ENCODE data around the gene KRTAP21-3. TPM values are rescaled to one million over a fixed set of nuclear protein-coding genes. Genes with fewer than 3 reads are reported as not detected.

KRTAP21-3 gene
- total RNA-seq, 1 donor from 2014 or later = not detected

Other genes with a start within 250 kb of the KRTAP21-3 start
- gene KRTAP19-1, start 238.4 kb downstream of the KRTAP21-3 start, total RNA-seq = not detected
- not detected for gene KRTAP19-2, start 231.3 kb downstream of the KRTAP21-3 start, total RNA-seq
- gene KRTAP19-3, start 226.8 kb downstream of the KRTAP21-3 start, total RNA-seq = not detected
- gene KRTAP19-4, start 221.6 kb downstream of the KRTAP21-3 start, total RNA-seq = not detected
- not detected for gene KRTAP19-5, start 216.6 kb downstream of the KRTAP21-3 start, total RNA-seq
- not detected for gene KRTAP19-6, start 176.9 kb downstream of the KRTAP21-3 start, total RNA-seq
- not detected for gene KRTAP19-7, start 157.5 kb downstream of the KRTAP21-3 start, total RNA-seq
- not detected for gene KRTAP22-2, start 128.4 kb downstream of the KRTAP21-3 start, total RNA-seq
- not detected for gene KRTAP6-3, start 126.3 kb downstream of the KRTAP21-3 start, total RNA-seq
- gene KRTAP6-2, start 119.9 kb downstream of the KRTAP21-3 start, total RNA-seq = not detected
- not detected for gene KRTAP22-1, start 117.7 kb downstream of the KRTAP21-3 start, total RNA-seq
- gene KRTAP6-1, start 104.8 kb downstream of the KRTAP21-3 start, total RNA-seq = not detected
- not detected for gene KRTAP20-1, start 102.4 kb downstream of the KRTAP21-3 start, total RNA-seq
- gene KRTAP20-4, start 98.2 kb downstream of the KRTAP21-3 start, total RNA-seq = not detected
- not detected for gene KRTAP20-2, start 83.6 kb downstream of the KRTAP21-3 start, total RNA-seq
- not detected for gene KRTAP20-3, start 75.9 kb downstream of the KRTAP21-3 start, total RNA-seq
- gene KRTAP21-2, start 28.5 kb upstream of the KRTAP21-3 start, total RNA-seq = not detected
- not detected for gene KRTAP21-1, start 36.7 kb upstream of the KRTAP21-3 start, total RNA-seq
- not detected for gene KRTAP8-1, start 94.5 kb upstream of the KRTAP21-3 start, total RNA-seq
- not detected for gene KRTAP7-1, start 111.0 kb upstream of the KRTAP21-3 start, total RNA-seq
- not detected for gene KRTAP11-1, start 162.8 kb upstream of the KRTAP21-3 start, total RNA-seq